Measurements from ENCODE around the gene CRHR1.

The CRHR1 gene

DNA sequence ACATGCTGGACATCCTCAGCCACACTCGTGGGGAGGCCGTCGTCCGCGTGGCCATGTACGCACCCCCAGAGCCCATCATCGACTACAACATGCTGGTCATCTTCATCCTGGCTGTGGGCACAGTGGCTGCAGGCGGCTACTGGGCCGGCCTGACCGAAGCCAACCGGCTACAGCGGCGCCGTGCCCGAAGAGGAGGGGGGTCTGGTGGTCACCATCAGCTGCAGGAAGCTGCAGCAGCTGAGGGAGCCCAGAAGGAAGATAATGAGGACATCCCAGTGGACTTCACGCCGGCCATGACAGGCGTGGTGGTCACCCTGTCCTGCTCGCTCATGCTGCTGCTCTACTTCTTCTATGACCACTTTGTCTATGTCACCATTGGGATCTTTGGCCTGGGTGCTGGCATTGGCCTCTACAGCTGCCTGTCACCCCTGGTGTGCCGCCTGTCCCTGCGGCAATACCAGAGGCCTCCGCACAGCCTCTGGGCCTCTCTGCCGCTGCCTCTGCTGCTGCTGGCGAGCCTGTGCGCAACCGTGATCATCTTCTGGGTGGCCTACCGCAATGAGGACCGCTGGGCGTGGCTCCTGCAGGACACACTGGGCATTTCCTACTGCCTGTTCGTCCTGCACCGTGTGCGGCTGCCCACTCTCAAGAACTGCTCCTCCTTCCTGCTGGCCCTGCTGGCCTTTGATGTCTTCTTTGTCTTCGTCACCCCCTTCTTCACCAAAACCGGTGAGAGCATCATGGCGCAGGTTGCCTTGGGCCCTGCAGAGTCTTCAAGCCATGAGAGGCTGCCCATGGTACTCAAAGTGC is 61.5 kb downstream of the CRHR1 start:
- Histone ChIP-seq H3F3A (ENCODE audit: insufficient read depth, low read length) (no peaks in the 10 kb centered on the region), H3K27me3 (replicated peaks; ENCODE audit: insufficient read depth, low read length) (peaks cover 27% of the 10 kb centered on the region), H3K36me3 (replicated peaks; ENCODE audit: insufficient read depth, low read length) (no peaks in the 10 kb centered on the region), H3K9me2 (replicated peaks; ENCODE audit: insufficient read depth, low read length) (no peaks in the 10 kb centered on the region), H3K9ac (ENCODE audit: low read length) (no peak overlapping the region), H3K9me3 (replicated peaks; ENCODE audit: insufficient read depth, low read length) (no peaks in the 10 kb centered on the region), H3K4me1 (ENCODE audit: low read length) (no peaks in the 10 kb centered on the region), H2AFZ (ENCODE audit: low read length) (no peak overlapping the region), H3K79me2 (ENCODE audit: low read length) (no peaks in the 10 kb centered on the region), H3K4me2 (ENCODE audit: low read depth, low read length) (no peak overlapping the region), H3K27ac (ENCODE audit: low read length) (no peak overlapping the region), H4K20me1 (ENCODE audit: insufficient read depth, low read length) (no peaks in the 10 kb centered on the region), H3K4me3 (ENCODE audit: low read length) (no peak overlapping the region)
- no peak for TF ChIP-seq EZH2phosphoT487 (IDR thresholded peaks at IDR 0.05; ENCODE audit: low read length)
- no peak for TF ChIP-seq EZH2 (optimal IDR thresholded peaks at IDR 0.05; ENCODE audit: low read depth, low read length)
- no peak for TF ChIP-seq CTCF (IDR thresholded peaks at IDR 0.05; ENCODE audit: low read length)
- DNase-seq = no peak

DNA sequence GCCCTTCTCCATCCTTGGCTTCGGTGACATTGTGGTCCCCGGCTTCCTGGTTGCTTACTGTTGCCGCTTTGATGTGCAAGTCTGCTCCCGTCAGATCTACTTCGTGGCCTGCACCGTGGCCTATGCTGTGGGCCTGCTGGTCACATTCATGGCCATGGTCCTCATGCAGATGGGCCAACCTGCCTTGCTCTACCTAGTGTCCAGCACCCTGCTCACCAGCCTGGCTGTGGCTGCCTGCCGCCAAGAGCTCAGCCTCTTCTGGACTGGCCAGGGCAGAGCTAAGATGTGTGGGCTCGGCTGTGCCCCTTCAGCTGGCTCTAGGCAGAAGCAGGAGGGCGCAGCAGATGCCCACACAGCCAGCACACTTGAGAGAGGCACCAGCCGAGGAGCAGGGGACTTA is 62.1 kb downstream of the CRHR1 start:
- no peak overlapping the region for H3K4me2 ChIP-seq (ENCODE audit: low read depth, low read length)
- no peak overlapping the region for H2AFZ ChIP-seq (ENCODE audit: low read length)
- no peaks in the 10 kb centered on the region for H4K20me1 ChIP-seq (ENCODE audit: insufficient read depth, low read length)
- no peaks in the 10 kb centered on the region for H3K9me3 ChIP-seq (replicated peaks; ENCODE audit: insufficient read depth, low read length)
- H3K27ac ChIP-seq (ENCODE audit: low read length) = no peak overlapping the region
- no peak overlapping the region for H3K4me3 ChIP-seq (ENCODE audit: low read length)
- peaks cover 27% of the 10 kb centered on the region for H3K27me3 ChIP-seq (replicated peaks; ENCODE audit: insufficient read depth, low read length)
- peaks cover 3% of the 10 kb centered on the region for H3K4me1 ChIP-seq (ENCODE audit: low read length)
- H3K79me2 ChIP-seq (ENCODE audit: low read length) = no peaks in the 10 kb centered on the region
- H3K9ac ChIP-seq (ENCODE audit: low read length) = no peak overlapping the region
- H3K9me2 ChIP-seq (replicated peaks; ENCODE audit: insufficient read depth, low read length) = no peaks in the 10 kb centered on the region
- no peaks in the 10 kb centered on the region for H3F3A ChIP-seq (ENCODE audit: insufficient read depth, low read length)
- H3K36me3 ChIP-seq (replicated peaks; ENCODE audit: insufficient read depth, low read length) = no peaks in the 10 kb centered on the region
- no peak for DNase-seq
- no peak for TF ChIP-seq EZH2 (optimal IDR thresholded peaks at IDR 0.05; ENCODE audit: low read depth, low read length)

DNA sequence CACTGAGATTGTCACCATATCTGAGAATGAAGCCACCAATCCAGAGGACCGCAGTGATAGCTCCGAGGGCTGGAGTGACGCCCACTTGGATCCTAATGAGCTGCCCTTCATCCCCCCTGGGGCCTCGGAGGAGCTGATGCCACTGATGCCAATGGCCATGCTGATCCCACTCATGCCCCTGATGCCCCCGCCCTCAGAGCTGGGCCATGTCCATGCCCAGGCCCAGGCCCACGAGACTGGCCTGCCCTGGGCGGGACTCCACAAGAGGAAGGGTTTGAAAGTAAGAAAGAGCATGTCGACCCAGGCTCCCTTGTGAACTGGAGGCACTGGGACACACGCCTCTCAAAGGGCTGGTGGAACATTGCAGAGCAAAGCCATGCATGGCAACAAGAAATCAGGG is 62.5 kb downstream of the CRHR1 start:
- H3K27ac ChIP-seq (ENCODE audit: low read length) = no peak overlapping the region
- H3K9ac ChIP-seq (ENCODE audit: low read length) = no peak overlapping the region
- H3K4me1 ChIP-seq (ENCODE audit: low read length) = peaks cover 7% of the 10 kb centered on the region
- H3K27me3 ChIP-seq (replicated peaks; ENCODE audit: insufficient read depth, low read length) = peaks cover 27% of the 10 kb centered on the region
- no peaks in the 10 kb centered on the region for H3K36me3 ChIP-seq (replicated peaks; ENCODE audit: insufficient read depth, low read length)
- no peak overlapping the region for H3K4me3 ChIP-seq (ENCODE audit: low read length)
- H3K79me2 ChIP-seq (ENCODE audit: low read length) = no peaks in the 10 kb centered on the region
- no peaks in the 10 kb centered on the region for H3F3A ChIP-seq (ENCODE audit: insufficient read depth, low read length)
- no peaks in the 10 kb centered on the region for H4K20me1 ChIP-seq (ENCODE audit: insufficient read depth, low read length)
- no peaks in the 10 kb centered on the region for H3K9me3 ChIP-seq (replicated peaks; ENCODE audit: insufficient read depth, low read length)
- no peak for DNase-seq
- H3K4me2 ChIP-seq (ENCODE audit: low read depth, low read length) = no peak overlapping the region
- TF ChIP-seq EZH2phosphoT487 (IDR thresholded peaks at IDR 0.05; ENCODE audit: low read length) = no peak
- no peak for TF ChIP-seq EZH2 (optimal IDR thresholded peaks at IDR 0.05; ENCODE audit: low read depth, low read length)
- no peak for TF ChIP-seq CTCF (IDR thresholded peaks at IDR 0.05; ENCODE audit: low read length)
- no peak overlapping the region for H2AFZ ChIP-seq (ENCODE audit: low read length)
- no peaks in the 10 kb centered on the region for H3K9me2 ChIP-seq (replicated peaks; ENCODE audit: insufficient read depth, low read length)

GRCh38 chr17:45847101-45847500 is 63.0 kb downstream of the CRHR1 start:
- peaks cover 27% of the 10 kb centered on the region for H3K27me3 ChIP-seq (replicated peaks; ENCODE audit: insufficient read depth, low read length)

More at GRCh38 chr17:45847101-45847500, 63.0 kb downstream of the CRHR1 start:
- H3K9me3 ChIP-seq (replicated peaks; ENCODE audit: insufficient read depth, low read length) = no peaks in the 10 kb centered on the region
- H3K36me3 ChIP-seq (replicated peaks; ENCODE audit: insufficient read depth, low read length) = no peaks in the 10 kb centered on the region
- H3F3A ChIP-seq (ENCODE audit: insufficient read depth, low read length) = 0 out of 2 replicates have a peak, but pooled peaks cover 3% of the 10 kb centered on the region
- H3K4me3 ChIP-seq (ENCODE audit: low read length) = no peak overlapping the region
- H3K4me1 ChIP-seq (ENCODE audit: low read length) = peaks cover 12% of the 10 kb centered on the region
- H3K4me2 ChIP-seq (ENCODE audit: low read depth, low read length) = no peak overlapping the region
- H3K27ac ChIP-seq (ENCODE audit: low read length) = no peak overlapping the region
- H3K9me2 ChIP-seq (replicated peaks; ENCODE audit: insufficient read depth, low read length) = no peaks in the 10 kb centered on the region
- DNase-seq = no peak
- no peaks in the 10 kb centered on the region for H4K20me1 ChIP-seq (ENCODE audit: insufficient read depth, low read length)
- H3K9ac ChIP-seq (ENCODE audit: low read length) = no peak overlapping the region
- TF ChIP-seq EZH2 (optimal IDR thresholded peaks at IDR 0.05; ENCODE audit: low read depth, low read length) = no peak
- no peak for TF ChIP-seq EZH2phosphoT487 (IDR thresholded peaks at IDR 0.05; ENCODE audit: low read length)
- no peak for TF ChIP-seq CTCF (IDR thresholded peaks at IDR 0.05; ENCODE audit: low read length)
- H2AFZ ChIP-seq (ENCODE audit: low read length) = no peak overlapping the region
- H3K79me2 ChIP-seq (ENCODE audit: low read length) = no peaks in the 10 kb centered on the region
